ENCODE results near the gene UAP1. TPM values are rescaled to one million over a fixed set of nuclear protein-coding genes. Genes with fewer than 3 reads are reported as not detected.

UAP1 gene
- total RNA-seq, 1 donor from 2014 or later = 30.4 TPM

DNA sequence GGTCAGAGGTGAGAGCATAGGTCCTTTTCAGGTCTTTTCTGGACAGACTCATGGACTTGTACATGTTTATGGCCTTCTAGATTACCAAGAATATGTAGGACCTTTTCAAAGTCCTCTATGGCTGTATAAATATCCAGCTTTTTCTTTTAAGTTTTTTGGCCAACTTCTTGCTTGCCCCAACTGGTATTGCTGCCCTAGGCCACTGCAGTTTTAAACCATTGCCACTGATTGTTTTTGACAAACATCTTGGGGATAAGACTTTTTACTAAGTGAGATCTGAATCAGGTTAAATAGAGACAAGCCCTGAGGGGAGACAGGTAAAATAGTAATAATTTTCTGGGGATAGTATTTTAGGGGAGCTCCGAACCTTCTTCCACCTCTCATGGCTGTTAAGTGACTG lies 56.0 kb downstream of the UAP1 start:
- H3K36me3 Mint-ChIP-seq = peaks cover 19% of the 10 kb centered on the region
- peaks cover 29% of the 10 kb centered on the region for H3K9me3 Mint-ChIP-seq
- TF ChIP-seq, protein P1, sequence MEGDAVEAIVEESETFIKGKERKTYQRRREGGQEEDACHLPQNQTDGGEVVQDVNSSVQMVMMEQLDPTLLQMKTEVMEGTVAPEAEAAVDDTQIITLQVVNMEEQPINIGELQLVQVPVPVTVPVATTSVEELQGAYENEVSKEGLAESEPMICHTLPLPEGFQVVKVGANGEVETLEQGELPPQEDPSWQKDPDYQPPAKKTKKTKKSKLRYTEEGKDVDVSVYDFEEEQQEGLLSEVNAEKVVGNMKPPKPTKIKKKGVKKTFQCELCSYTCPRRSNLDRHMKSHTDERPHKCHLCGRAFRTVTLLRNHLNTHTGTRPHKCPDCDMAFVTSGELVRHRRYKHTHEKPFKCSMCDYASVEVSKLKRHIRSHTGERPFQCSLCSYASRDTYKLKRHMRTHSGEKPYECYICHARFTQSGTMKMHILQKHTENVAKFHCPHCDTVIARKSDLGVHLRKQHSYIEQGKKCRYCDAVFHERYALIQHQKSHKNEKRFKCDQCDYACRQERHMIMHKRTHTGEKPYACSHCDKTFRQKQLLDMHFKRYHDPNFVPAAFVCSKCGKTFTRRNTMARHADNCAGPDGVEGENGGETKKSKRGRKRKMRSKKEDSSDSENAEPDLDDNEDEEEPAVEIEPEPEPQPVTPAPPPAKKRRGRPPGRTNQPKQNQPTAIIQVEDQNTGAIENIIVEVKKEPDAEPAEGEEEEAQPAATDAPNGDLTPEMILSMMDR (IDR thresholded peaks at IDR 0.05; ENCODE audit: unreplicated experiment) = no peak
- H3K27me3 Mint-ChIP-seq (ENCODE audit: low read depth) = no peaks in the 10 kb centered on the region
- no peak for DNase-seq (ENCODE audit: low spot score in 2 of 2, unreplicated experiment in 2 of 2)
- no peaks in the 10 kb centered on the region for H3K4me1 Mint-ChIP-seq
- H3K27ac Mint-ChIP-seq = no peak overlapping the region
- no peak overlapping the region for H3K4me3 Mint-ChIP-seq

DNA sequence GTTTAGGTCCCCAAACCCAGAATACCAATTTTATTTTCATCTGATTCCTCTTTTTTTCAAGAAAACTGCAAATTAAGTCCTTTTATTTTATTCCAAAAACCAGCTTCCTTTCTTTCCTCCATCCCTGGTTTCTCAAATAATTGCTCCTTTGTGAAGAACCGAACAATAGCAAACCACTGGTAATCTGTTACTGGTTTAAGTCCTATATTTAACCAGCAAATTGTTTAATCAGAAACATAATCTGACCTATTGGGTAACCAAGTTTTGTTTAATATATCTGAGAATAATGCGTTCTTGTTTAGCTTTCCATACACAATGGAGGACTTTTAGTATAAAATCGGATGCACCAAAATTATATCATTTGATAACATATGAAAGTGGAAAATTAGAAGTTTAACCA lies 57.6 kb downstream of the UAP1 start:
- no peak overlapping the region for H3K4me3 Mint-ChIP-seq
- DNase-seq (ENCODE audit: low spot score in 2 of 2, unreplicated experiment in 2 of 2) = no peak
- no peaks in the 10 kb centered on the region for H3K27me3 Mint-ChIP-seq (ENCODE audit: low read depth)

DNA sequence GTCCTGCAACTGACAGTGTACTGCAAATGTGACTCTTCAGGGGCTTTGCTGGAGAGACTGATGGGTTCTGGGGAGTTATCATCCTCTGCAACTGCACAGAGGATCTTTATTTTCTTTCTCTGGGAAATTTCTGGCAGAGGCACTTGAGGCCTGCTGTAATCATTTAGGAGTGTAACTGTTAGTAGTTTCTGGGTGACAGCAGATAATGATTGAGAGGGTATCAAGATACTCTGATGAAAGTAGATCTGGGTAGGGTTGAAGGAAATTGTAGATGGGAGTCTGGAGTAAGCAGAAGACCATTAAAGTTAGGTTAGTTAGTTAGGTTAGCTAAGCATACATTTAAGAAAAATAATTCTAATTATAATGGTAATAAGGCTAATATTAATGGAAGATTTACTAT lies 59.7 kb downstream of the UAP1 start:
- Mint-ChIP-seq H3K4me3 (no peak overlapping the region), H3K27me3 (ENCODE audit: low read depth) (no peaks in the 10 kb centered on the region), H3K9me3 (peaks cover 24% of the 10 kb centered on the region), H3K4me1 (peaks cover 6% of the 10 kb centered on the region), H3K36me3 (peaks cover 15% of the 10 kb centered on the region), H3K27ac (no peak overlapping the region)
- DNase-seq (ENCODE audit: low spot score in 2 of 2, unreplicated experiment in 2 of 2) = no peak
- TF ChIP-seq, protein P1 (IDR thresholded peaks at IDR 0.05; ENCODE audit: unreplicated experiment) = no peak

More for the DNA sequence above, 57.6 kb downstream of the UAP1 start:
- Mint-ChIP-seq H3K9me3 (peaks cover 29% of the 10 kb centered on the region), H3K27ac (no peak overlapping the region), H3K36me3 (peaks cover 19% of the 10 kb centered on the region), H3K4me1 (no peaks in the 10 kb centered on the region)
- TF ChIP-seq, protein P1 (IDR thresholded peaks at IDR 0.05; ENCODE audit: unreplicated experiment) = no peak

DNA sequence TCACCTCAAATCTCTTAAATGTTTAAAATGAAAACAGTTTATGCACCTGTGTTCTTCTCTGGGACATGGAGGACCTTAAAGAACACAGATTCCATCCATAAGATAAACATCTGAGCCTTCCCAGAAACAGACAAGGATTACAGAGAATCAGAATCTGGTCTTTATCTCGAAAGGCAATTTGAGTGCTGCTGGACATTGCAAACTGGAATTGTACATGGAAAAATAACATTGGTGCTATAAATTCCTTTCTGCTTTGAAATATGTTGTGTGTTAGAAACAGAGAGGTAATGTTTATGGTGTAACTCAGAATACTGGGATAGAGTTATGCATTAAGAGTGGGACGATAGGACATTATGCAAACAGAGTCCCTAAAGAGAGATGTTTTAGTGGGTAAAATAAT lies 64.2 kb downstream of the UAP1 start:
- no peaks in the 10 kb centered on the region for H3K36me3 Mint-ChIP-seq
- no peak overlapping the region for H3K27ac Mint-ChIP-seq
- TF ChIP-seq, protein P1 (IDR thresholded peaks at IDR 0.05; ENCODE audit: unreplicated experiment) = no peak

DNA sequence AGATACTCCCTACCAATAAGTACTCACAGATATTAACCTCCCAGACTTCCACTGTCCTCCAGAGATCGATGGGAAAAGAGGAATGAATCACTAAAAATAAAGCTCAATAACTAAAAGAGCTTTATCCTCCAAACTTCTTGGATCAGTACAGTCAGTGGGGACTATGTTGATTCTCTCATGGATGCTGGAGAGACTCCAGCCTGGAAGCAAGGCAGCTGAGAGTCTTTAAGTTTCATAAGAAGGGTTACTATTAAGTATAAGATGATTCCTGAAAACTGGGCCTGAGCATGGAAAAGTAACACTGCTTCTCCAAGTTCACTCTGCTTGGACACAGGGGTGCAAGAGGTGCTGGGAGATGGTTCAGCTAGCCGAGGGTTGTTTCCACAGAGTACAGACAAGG lies 64.6 kb downstream of the UAP1 start:
- H3K4me1 Mint-ChIP-seq = peaks cover 37% of the 10 kb centered on the region

More for the DNA sequence above, 64.2 kb downstream of the UAP1 start:
- no peak for DNase-seq (ENCODE audit: low spot score in 2 of 2, unreplicated experiment in 2 of 2)
- Mint-ChIP-seq H3K4me3 (no peak overlapping the region), H3K9me3 (no peaks in the 10 kb centered on the region), H3K27me3 (ENCODE audit: low read depth) (no peaks in the 10 kb centered on the region), H3K4me1 (peaks cover 34% of the 10 kb centered on the region)

More for the DNA sequence above, 64.6 kb downstream of the UAP1 start:
- no peak overlapping the region for H3K4me3 Mint-ChIP-seq
- H3K36me3 Mint-ChIP-seq = no peaks in the 10 kb centered on the region
- no peaks in the 10 kb centered on the region for H3K27me3 Mint-ChIP-seq (ENCODE audit: low read depth)
- TF ChIP-seq, protein P1 (IDR thresholded peaks at IDR 0.05; ENCODE audit: unreplicated experiment) = no peak
- peak overlapping the region; percentile 86 for H3K27ac Mint-ChIP-seq
- H3K9me3 Mint-ChIP-seq = no peaks in the 10 kb centered on the region
- DNase-seq (ENCODE audit: low spot score in 2 of 2, unreplicated experiment in 2 of 2) = no peak
